NB4 (cell line): ENCODE results near the gene ARHGAP29.

Experiments
- CTCF ChIP-seq: IDR thresholded peaks from one replicate; pipeline ENCODE4 v1.5.1; 2012; ENCODE audit warnings: low read depth, low read length
- MYC ChIP-seq: IDR thresholded peaks from 2 replicates; pipeline ENCODE4 v1.6.1; 2011; ENCODE audit warnings: low read depth, low read length
- POLR2A ChIP-seq: IDR thresholded peaks from 2 replicates; pipeline ENCODE4 v1.6.1; 2011; ENCODE audit warnings: mild to moderate bottlenecking; ENCODE audit not compliant: insufficient read length; ENCODE audit errors: extremely low read depth
- TF ChIP-seq, protein P1 (sequence below): IDR thresholded peaks from 2 replicates; pipeline ENCODE4 v1.6.1; 2011; ENCODE audit warnings: low read depth, low read length

GRCh38 chr1:94239051-94239450, 1.7 kb upstream of the ARHGAP29 start:
- TF ChIP-seq CTCF (no peak), POLR2A (no peak), MYC (no peak)
- TF ChIP-seq, protein P1, sequence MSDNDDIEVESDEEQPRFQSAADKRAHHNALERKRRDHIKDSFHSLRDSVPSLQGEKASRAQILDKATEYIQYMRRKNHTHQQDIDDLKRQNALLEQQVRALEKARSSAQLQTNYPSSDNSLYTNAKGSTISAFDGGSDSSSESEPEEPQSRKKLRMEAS, result no peak
